HG02884 (cell line): Measurements from ENCODE around the gene CASP10.
"Not testable (repeated sequence)": the region's sequence is repeated elsewhere in the genome, so short reads cannot be mapped to it uniquely, and the experiment has no call there.

Experiments used
- ATAC-seq: cut with Tn5 transposase; IDR thresholded peaks from one replicate; pipeline ENCODE4 v1.9.1; 2021; ENCODE audit warnings: mild to moderate bottlenecking, moderate library complexity; ENCODE audit not compliant: unreplicated experiment

The CASP10 gene

DNA sequence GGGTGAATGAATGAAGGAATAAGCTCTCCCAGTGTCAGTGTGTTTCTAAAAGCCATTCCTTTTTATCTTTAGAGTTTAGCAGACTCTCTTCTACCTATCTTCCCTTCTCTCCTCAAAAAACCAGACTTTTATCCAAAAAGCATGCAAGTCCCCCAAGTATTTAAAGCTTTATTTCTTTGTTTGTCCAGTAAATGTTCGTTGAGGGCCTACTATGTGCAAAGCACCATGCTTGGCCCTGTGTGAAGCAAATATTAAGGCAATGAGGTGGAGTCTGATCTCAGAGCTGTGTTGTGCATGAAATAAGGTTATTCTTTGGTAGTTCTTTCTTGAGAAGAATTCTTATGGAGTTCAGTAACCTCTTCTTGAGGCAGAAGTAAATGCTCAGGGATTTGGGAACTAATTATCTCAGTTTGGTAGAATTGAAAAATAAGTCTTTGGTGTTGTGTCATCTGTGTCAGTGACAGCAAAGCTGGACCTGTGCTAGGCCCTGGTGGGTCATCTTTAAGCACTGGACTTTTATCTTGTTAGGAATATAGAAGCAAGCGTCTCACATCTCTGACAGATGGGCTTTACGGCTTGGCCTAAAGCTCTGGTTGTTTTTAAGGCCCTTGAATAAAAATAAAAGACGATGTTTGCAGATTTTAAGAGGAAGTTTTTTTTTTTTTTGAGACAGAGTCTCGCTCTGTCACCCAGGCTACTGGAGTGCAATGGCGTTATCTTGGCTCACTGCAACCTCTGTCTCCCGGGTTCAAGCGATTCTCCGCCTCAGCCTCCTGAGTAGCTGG is 28.1 kb upstream of the CASP10 start:
- no peak for ATAC-seq

DNA sequence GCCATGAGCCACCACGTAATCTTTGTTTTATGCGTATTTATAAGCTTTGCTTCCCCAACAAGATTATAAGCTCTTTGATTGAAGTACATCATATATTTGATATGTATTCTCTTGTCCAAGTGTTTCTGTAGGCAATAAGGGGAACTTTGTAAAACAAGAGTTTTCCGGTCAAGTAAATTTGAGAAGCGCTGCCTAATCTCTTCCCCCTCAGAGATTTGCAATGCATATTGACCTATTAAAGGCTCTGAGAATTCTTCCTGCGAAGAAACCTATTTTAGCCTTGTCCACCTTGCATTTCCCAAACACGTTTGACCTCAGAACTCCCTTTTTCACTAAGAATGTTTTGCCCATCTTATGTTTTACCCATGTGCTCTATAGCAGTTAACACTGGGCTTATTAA is 26.9 kb upstream of the CASP10 start:
- ATAC-seq = no peak

DNA sequence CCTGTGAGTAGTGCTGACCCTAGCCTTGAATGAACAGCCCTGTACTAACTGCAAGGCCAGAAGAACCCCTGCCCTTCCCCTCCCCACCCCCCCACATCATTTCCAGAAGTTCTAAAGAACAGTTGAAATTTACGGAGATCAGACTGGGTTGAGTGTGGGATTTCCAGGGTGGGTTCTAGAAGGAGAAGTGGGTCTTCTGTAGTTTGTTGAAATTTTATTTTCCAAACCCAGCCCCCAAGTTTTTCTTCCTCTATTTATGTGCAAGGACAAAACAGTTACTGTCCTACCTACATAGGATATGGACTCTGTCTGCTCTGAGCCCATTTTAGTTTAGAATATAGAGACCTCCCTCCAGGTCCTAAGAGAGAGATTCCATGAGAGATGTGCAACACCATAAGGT is 26.3 kb upstream of the CASP10 start:
- no peak for ATAC-seq

DNA sequence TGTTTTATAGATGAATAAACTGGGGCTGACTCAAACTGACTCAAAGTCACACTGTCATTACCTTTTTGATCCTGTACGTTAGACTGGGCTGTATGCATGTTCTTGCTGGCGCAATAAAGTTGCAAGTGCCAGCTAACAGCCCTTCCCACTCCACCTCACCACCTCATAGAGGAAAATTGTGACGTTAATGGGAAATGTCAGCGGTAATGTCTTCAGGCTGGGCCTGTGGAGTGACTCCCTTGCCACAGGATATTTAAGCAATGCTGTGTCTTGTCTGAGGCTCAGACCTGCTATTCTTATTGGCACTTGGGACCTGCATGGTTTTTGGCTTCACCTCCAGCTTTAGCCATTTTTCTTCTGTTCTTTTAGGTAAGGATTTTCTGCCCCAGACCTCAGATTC is 25.2 kb upstream of the CASP10 start:
- peak; percentile 15 for ATAC-seq

DNA sequence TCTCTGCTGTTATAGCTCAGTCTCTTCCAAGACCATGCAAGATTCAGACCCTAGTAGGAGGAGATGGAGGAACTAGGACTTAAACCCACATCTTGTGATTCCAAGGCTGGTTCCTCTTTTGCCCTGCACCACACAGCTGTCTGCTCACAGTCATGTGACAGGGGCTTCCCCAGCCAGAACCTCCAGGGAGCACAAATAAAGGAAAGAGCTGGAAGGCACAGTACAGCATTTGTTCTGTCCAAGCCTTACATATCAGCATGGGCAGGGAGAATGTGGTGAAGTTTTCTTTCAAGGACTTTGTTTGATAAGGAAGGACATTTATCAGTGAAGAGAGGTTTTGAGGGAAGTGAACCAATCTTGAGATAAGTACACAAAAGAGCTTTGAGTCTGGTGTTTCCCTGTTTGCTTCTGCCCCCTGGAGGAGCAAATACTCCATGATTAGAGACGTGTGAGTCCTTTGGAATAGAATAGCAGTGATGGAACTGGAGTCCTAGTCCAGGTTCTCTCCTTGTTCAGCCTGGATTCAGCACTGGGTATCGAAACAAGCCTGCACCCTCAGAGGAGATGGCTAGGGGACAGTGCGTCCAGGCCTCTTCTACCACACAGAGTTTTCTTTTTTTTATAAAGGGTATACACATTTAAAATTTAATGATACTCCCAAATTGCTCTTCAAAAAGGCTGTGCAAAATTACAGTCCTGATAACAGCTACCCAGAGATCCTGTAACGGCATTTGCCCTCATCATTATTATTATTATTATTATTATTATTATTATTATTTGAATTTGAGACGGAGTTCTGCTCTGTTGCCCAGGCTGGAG is 24.6 kb upstream of the CASP10 start:
- peak; percentile 89 for ATAC-seq

DNA sequence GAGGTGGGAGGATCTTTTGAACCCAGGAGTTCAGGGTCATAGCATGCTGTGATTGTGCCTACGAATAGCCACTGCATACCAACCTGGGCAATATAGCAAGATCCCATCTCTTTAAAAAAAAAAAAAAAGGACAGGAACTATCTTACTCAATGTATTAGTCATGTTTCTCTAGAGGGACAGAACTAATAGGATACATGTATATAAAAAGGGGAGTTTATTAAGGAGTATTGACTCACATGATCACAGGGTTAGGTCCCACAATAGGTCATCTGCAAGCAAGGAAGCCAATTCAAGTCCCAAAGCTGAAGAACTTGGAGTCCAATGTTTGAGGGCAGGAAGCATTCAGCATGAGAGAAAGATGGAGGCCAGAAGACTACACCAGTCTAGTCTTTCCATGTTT is 18.8 kb upstream of the CASP10 start:
- ATAC-seq = no peak

DNA sequence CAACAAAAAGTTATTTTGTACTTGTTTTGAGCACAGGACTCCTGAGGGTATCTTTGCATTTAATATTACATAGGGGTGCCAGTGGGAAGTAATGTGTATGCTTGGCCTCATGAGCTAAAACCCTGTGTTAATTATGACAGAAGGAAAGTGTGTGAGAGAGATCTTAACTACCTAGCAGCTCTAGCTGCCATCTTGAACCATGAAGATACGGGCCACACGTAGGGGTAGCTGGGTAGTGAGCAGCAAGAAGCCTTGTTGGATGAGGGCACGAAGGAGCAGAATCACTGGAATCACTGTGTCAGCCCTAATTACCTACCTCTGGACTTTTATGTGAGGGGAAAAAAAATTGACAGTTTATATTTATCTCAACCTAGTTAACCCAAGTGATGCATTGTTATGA is 15.4 kb upstream of the CASP10 start:
- no peak for ATAC-seq

DNA sequence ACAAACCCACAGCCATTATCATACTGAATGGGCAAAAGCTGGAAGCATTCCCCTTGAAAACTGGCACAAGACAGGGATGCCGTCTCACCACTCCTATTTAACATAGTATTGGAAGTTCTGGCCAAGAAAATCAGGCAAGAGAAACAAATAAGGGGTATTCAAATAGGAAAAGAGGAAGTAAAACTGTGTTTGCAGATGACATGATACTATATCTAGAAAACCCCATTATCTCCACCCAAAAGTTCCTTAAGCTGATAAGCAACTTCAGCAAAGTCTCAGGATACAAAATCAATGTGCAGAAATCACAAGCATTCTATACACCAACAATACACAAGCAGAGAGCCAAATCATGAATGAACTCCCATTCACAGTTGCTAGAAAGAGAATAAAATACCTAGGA is 14.4 kb upstream of the CASP10 start:
- not testable (repeated sequence) for ATAC-seq

DNA sequence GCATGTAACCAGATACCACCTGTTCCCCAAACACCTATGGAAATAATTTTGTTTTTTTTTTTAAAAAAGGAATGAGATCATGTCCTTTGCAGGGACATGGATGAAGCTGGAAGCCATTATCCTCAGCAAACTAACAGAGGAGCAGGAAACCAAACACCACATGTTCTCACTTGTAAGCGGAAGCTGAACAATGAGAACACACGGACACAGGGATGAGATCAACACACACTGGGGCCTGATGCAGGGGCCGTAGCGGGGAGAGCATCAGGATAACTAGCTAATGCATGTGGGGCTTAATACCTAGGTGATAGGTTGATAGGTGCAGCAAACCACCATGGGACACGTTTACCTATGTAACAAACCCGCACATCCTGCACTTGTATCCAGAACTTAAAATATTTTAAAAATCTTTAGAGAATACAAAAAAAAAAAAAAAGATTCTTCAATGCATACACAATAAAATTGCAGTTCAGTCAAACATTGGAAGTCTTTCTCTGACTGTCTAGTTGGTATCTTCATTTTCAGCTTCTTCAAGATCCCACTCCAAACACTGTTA is 11.6 kb upstream of the CASP10 start:
- ATAC-seq = no peak

DNA sequence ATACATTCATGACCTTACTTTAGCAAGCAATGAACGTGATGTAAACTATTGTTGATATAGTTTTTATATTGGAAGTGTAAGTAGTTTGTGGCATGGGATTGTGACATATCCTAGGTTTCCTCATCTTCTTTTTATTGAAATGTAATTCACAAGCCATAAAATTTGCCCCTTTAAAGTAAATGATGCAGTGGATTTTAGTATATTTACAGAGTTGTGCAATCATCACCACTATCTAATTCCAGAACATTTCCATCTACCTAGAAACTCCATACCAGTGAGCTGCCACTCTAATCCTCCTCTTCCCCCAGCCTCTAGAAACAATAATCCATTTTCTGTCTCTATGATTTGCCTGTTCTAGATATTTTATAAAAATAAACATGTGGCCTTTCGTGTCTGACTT is 10.7 kb upstream of the CASP10 start:
- ATAC-seq = no peak

DNA sequence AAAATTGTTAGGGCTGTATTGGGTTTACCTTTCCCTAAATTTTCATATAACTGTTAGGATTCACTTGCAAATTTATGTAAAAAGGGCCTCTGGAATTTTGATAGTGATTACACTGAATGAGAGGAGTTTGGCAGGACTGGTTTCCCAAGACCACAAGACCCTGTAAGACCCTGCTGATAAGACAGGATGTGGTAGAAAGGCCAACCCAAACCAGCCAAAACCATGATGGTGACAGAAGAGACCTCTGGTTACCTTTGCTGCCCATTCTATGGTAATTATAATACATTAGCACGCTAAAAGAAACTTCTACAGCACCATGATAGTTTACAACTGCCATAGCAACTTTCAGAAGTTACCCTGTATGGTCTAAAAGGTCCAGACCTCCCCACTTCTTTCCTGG is 8.3 kb upstream of the CASP10 start:
- no peak for ATAC-seq

DNA sequence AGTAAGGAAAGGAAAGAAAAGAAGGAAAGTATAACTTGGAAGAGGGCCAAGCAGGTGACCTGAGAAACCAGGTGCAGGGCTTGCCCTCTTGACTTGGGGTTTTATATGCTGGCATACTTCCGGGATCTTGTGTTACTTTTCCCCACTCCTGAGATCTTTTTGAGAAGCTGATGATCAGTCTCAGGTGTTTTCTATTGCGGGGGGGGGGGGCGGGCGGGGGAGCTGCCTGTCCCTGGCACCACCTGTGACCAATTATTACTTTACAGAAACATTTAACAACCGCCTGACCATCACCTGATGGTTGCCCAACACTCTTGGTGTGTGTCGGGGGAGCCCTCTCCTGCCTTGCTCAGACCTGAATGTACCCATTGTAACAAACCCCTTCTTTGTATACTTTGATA is 6.9 kb upstream of the CASP10 start:
- no peak for ATAC-seq

DNA sequence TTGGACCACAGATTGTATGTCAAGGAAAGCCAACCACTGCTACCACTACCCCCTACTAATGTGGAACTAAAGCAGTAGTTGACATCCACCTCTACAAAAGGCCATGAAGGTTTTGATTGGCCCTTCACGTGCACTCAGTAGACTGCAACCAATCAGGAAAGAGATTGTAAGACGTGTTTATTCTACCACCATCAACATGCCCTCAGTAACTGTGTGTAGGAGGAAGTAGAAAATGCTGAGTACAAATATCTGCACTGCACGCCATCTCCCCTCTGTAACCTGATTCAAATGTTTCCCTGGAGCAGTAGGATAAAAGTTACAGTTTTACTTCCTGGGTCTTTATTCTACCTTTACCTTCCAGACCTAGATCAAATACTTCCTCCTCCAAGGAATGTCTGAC is 2.9 kb upstream of the CASP10 start:
- ATAC-seq = no peak

DNA sequence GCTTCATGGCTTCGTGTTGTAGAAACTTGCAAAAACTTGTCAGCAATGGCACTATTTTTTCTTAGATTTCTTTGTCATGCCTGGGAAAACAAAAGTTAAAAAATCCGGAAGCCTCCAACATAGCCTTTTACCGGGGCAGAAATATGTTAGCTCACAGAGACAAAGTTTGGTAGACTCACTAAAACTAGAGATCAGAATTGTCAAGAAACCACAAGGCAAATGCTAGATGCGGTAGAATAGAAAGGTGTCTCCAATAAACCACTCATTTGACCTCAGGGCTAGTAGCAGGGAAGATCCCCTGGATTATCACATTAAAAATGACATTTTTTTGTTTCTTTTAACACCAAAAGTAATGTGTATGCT is 405 bp downstream of the CASP10 start:
- no peak for ATAC-seq

DNA sequence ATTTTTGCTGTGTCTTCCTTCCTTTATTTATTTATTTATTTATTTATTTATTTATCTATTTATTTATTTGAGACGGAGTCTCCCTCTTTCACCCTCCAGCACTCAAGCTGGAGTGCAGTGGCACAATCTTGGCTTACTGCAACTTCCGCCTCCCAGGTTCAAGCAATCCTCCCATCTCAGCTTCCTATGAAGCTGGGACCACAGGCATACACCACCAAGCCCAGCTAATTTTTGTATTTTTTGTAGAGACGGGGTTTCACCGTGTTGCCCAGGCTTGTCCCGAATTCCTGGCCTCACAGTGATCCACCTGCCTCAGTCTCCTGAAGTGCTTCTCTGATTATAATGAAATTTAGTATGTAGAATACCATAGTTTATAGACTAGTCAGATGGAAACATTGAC is 894 bp downstream of the CASP10 start:
- ATAC-seq = not testable (repeated sequence)

DNA sequence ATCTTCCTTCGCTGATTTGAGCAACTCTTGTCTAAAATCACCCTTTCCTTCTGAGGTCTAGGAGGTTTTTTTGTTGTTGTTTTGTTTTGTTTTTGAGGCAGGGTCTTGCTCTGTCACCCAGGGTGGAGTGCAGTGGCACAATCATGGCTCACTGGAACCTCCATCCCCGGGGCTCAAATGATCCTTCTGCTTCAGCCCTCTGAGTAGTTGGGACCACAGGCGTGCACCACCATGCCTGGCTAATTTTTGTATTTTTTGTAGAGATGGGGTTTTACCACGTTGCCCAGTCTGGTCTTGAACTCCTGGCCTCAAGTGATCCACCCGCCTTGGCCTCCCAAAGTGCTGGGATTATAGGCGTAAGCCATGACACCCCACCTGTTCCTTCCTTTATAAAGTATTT is 1.3 kb downstream of the CASP10 start:
- ATAC-seq = not testable (repeated sequence)

DNA sequence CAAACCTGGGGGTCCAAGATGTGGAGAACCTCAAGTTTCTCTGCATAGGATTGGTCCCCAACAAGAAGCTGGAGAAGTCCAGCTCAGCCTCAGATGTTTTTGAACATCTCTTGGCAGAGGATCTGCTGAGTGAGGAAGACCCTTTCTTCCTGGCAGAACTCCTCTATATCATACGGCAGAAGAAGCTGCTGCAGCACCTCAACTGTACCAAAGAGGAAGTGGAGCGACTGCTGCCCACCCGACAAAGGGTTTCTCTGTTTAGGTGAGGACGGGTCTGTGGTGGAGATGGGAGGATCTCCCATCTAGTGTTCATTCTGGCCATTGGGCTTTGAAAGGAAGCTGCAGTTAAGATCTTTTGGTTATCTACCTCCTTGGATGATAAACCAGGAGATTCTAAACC is 2.9 kb downstream of the CASP10 start:
- ATAC-seq = no peak

DNA sequence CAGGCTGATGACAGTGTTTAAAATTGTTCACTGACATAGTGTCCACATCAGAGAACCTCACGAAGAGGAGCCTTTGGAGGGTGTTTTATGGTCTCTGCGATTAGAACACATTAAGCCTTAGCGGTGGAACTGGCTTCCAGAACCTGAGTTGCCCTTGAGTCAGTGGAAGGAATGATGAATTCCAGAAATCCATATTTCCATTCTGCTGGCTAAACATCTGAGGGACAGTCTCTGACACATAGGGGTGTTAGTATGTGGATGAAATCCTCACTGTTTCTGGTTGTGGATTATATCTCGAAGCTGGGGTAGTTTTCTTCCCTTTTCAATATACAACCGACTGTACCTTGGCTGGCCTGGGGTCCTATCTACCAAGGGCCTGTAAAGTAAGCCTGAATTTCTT is 4.0 kb downstream of the CASP10 start:
- no peak for ATAC-seq

DNA sequence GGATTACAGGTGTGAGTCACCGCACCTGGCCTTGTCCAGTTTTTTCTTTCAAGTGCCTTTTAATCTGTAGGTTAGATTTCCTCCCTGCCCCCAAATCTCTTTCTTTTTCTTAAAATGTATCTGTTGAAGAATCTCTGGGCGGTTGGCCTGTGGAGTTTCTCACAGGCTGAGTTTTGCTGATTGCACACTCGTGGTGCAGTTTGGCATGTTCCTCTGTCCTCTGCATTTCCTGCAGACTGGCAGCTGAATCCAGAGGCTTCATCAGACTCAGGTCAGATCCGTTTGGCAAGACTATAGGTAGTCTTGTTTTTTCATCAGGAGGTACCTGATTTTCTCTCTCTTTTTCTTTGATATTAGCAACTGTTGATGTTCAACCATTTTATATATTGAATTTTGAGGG is 5.5 kb downstream of the CASP10 start:
- ATAC-seq = no peak

DNA sequence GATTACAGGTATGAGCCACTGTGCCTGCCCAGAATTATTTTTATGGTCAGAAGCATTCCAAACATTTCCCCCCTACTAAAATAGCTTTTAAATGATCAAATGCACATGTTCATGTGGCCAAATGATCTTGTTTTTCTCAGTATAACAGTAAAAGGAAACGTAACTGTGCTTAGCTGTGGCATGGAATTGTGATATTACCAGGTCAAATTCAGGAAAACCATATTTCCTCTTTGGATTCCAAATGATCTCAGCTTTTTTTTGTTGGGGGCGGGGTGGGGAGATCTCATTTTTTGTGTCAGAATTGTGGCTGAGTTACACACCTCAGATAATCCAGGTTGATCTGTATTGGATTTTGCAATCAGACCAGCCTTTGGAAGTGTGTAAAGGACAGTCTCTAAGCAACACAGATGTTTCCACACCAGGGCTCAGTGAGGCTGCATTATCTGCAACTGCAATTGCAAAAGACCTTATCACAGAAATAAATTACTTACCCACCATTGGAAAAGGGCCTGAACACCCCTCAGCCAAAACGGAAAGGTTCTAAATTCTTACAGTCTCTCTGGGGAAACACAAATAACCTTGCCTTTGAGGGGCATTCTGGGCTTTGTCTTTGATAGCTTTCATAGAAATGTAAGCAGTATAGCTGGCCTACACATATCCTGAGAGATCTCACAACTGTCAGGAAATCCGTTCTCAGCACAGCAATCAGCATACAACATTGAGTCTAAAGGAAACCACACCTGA is 8.4 kb downstream of the CASP10 start:
- ATAC-seq = peak; percentile 61

DNA sequence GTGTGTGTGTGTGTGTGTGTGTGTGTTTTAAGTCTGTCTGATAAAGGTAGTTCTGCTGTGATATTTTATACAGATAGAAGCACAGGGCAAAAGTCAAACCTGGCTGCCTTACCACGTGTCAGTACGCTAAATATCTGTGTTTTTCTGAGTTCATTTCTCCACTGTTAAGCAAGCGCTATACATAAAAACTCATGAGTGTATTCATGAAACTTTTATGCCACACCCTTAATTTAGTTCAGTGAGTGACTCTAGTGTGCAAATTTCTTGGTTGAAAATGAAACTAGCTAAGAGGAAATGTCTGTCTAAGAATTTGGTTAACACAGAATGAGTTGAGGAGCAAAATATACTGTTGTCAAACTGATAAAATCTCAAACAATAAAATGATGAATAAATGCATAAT is 11.2 kb downstream of the CASP10 start:
- peak; percentile 86 for ATAC-seq
